HepG2 (cell line): ENCODE data around the gene KISS1R. TPM values are rescaled to one million over a fixed set of nuclear protein-coding genes. Genes with fewer than 3 reads are reported as not detected.

Experiments
- AGO1 ChIP-seq: fragments of 200-400 bp; formaldehyde crosslinking; IDR thresholded peaks from 2 replicates; pipeline ENCODE4 v1.6.1; 2017; ENCODE audit warnings: mild to moderate bottlenecking, low read depth, low read length, moderate library complexity; ENCODE audit not compliant: poor library complexity, severe bottlenecking
- AKAP8 ChIP-seq: sonication (generic); formaldehyde crosslinking; IDR thresholded peaks from 2 replicates; pipeline ENCODE4 v1.5.1; 2020; ENCODE audit warnings: mild to moderate bottlenecking, missing genetic modification reagents
- ARHGAP35 ChIP-seq: sonication (generic); formaldehyde crosslinking; IDR thresholded peaks from 2 replicates; pipeline ENCODE4 v1.9.0; 2022; ENCODE audit warnings: mild to moderate bottlenecking, inconsistent platforms, moderate library complexity, missing genetic modification reagents, borderline replicate concordance
- CEBPB ChIP-seq: IDR thresholded peaks from 2 replicates; pipeline ENCODE4 v1.6.1; 2011; ENCODE audit warnings: low read depth, low read length, improper control_type of control experiment, borderline replicate concordance
- E2F1 ChIP-seq: sonication (generic); formaldehyde crosslinking; IDR thresholded peaks from 2 replicates; pipeline ENCODE4 v1.5.0; 2020; ENCODE audit warnings: missing genetic modification reagents
- JUND ChIP-seq: sonication (generic); formaldehyde crosslinking; IDR thresholded peaks from 2 replicates; pipeline ENCODE4 v1.8.0; 2022; ENCODE audit warnings: mild to moderate bottlenecking, missing genetic modification reagents
- MED1 ChIP-seq: sonication (generic); formaldehyde crosslinking; IDR thresholded peaks from 2 replicates; pipeline ENCODE4 v1.4.0; 2020; ENCODE audit warnings: missing genetic modification reagents
- MYPOP ChIP-seq: sonication (generic); formaldehyde crosslinking; IDR thresholded peaks from 2 replicates; pipeline ENCODE4 v1.8.1; 2023; ENCODE audit warnings: mild to moderate bottlenecking, moderate library complexity, missing genetic modification reagents
- PCBP1 ChIP-seq: fragments of 200-400 bp; formaldehyde crosslinking; IDR thresholded peaks from 2 replicates; pipeline ENCODE4 v1.6.1; 2017; ENCODE audit warnings: mild to moderate bottlenecking, low read depth, low read length, borderline replicate concordance
- TAF1 ChIP-seq: sonication (generic); formaldehyde crosslinking; IDR thresholded peaks from 2 replicates; pipeline ENCODE4 v1.4.0; 2020; ENCODE audit warnings: missing genetic modification reagents
- ZBTB21 ChIP-seq: sonication (generic); formaldehyde crosslinking; IDR thresholded peaks from 2 replicates; pipeline ENCODE4 v1.4.0; 2020; ENCODE audit warnings: missing genetic modification reagents
- ZKSCAN5 ChIP-seq: sonication (generic); formaldehyde crosslinking; IDR thresholded peaks from 2 replicates; pipeline ENCODE4 v1.5.1; 2020; ENCODE audit warnings: mild to moderate bottlenecking, missing genetic modification reagents
- ZNF407 ChIP-seq: sonication (generic); formaldehyde crosslinking; IDR thresholded peaks from one replicate; pipeline ENCODE4 v1.5.1; 2020; ENCODE audit warnings: mild to moderate bottlenecking, missing genetic modification reagents; ENCODE audit errors: not compliant biosample characterization
- ZNF513 ChIP-seq: sonication (generic); formaldehyde crosslinking; conservative IDR thresholded peaks from 2 replicates; pipeline ENCODE4 v1.5.0; 2020; ENCODE audit warnings: missing genetic modification reagents
- ZNF562 ChIP-seq: sonication (generic); formaldehyde crosslinking; IDR thresholded peaks from 2 replicates; pipeline ENCODE4 v1.8.0; 2022; ENCODE audit warnings: missing genetic modification reagents, borderline replicate concordance
- ZNF614 ChIP-seq: IDR thresholded peaks from 2 replicates; pipeline ENCODE4 v1.6.1; 2018; ENCODE audit warnings: missing biosample characterization, missing genetic modification reagents, inconsistent platforms, borderline replicate concordance
- polyA plus RNA-seq, 8 experiments: library from polyadenylated mRNA; depleted of rRNA in 3 of 8; stranded (reverse) in 7 of 8; unstranded in 1 of 8; fragments of >200 nt; fragmentation: Illumina TruSeq in 4 of 8; extraction: Trizol in 4 of 8; gene quantifications; 2 replicates each; pipeline versions ENCODE4 v1.2.1 to v1.2.3, GENCODE V29; 2011 to 2016; ENCODE audit warnings: low read depth in 4 of 8, missing spikeins in 1 of 8, mixed read lengths in 1 of 8; ENCODE audit not compliant: insufficient read depth in 1 of 8
- total RNA-seq, 5 experiments: library from RNA; depleted of rRNA; stranded (reverse); fragments of >200 nt; fragmentation: Illumina TruSeq; extraction: Trizol; gene quantifications; 2 replicates each; pipeline ENCODE4 v1.2.3, GENCODE V29; 2016; ENCODE audit warnings: low read depth in 1 of 5

KISS1R gene
- total and polyA plus RNA-seq, 2 of the 13 experiments (the other 11 are each of a cell fraction or from before 2014, with no cell fraction given), result 1.1 to 10.2 TPM

GRCh38 chr19:958967-959855 lies 42.1 kb downstream of the KISS1R start (continued):
- TF ChIP-seq ZNF407 (CRISPR knock-in tag), result no peak
- no peak for TF ChIP-seq ZNF614
- TF ChIP-seq PCBP1, result no peak
- no peak for TF ChIP-seq E2F1 (CRISPR knock-in tag)
- TF ChIP-seq TAF1 (CRISPR knock-in tag), result no peak
- TF ChIP-seq JUND, result 0 out of 2 replicates have a peak, but pooled peaks have one; percentile 46
- no peak for TF ChIP-seq CEBPB
- no peak for TF ChIP-seq ZNF513
- TF ChIP-seq ZBTB21, result no peak
- no peak for TF ChIP-seq ZKSCAN5 (CRISPR knock-in tag)
- TF ChIP-seq AGO1, result no peak
- TF ChIP-seq MYPOP, result no peak
- no peak for TF ChIP-seq ZNF562 (CRISPR knock-in tag)
- TF ChIP-seq MED1 (CRISPR knock-in tag), result 0 out of 2 replicates have a peak, but pooled peaks have one; percentile 24
- TF ChIP-seq ARHGAP35, result no peak
- 0 out of 2 replicates have a peak, but pooled peaks have one; percentile 61 for TF ChIP-seq AKAP8 (CRISPR knock-in tag)
